Muscle layer of duodenum (tissue), 2 donors: ENCODE results near the gene IMPG1.

Experiments
- H3K27ac ChIP-seq: one replicate; pipeline ENCODE4 v1.7.0; 2013; ENCODE audit warnings: mild to moderate bottlenecking, low read length
- H3K27me3 ChIP-seq: one replicate; pipeline ENCODE4 v1.7.0; 2013; ENCODE audit warnings: low read depth, mild to moderate bottlenecking, control low read depth, low read length
- H3K36me3 ChIP-seq, 2 donors: one replicate each; pipeline ENCODE4 v1.7.0; 2013; ENCODE audit warnings: low read length in 2 of 2, control low read depth in 1 of 2, mild to moderate bottlenecking in 1 of 2; ENCODE audit not compliant: insufficient read depth in 2 of 2, control insufficient read depth in 1 of 2
- H3K4me1 ChIP-seq, 2 donors: one replicate each; pipeline ENCODE4 v1.7.0; 2013; ENCODE audit warnings: low read length in 2 of 2, mild to moderate bottlenecking in 2 of 2, control low read depth in 1 of 2, moderate library complexity in 1 of 2; ENCODE audit not compliant: insufficient read depth in 2 of 2, control insufficient read depth in 1 of 2
- H3K4me3 ChIP-seq, 2 donors: one replicate each; pipeline ENCODE4 v1.7.0; 2013; ENCODE audit warnings: low read length in 2 of 2, low read depth in 1 of 2, mild to moderate bottlenecking in 1 of 2
- H3K9me3 ChIP-seq, 2 donors: one replicate each; pipeline ENCODE4 v1.7.0; 2013; ENCODE audit warnings: low read length in 2 of 2, control low read depth in 1 of 2, mild to moderate bottlenecking in 1 of 2; ENCODE audit not compliant: control insufficient read depth in 1 of 2
- donor health status: healthy.

Gene IMPG1

GRCh38 chr6:75946146-75946831 lies 126.2 kb downstream of the IMPG1 start:
- H3K27me3 ChIP-seq = no peaks in the 10 kb centered on the region

GRCh38 chr6:75943381-75943780 lies 129.1 kb downstream of the IMPG1 start:
- H3K4me1 ChIP-seq = no peaks in the 10 kb centered on the region
- no peaks in the 10 kb centered on the region for H3K36me3 ChIP-seq

More at GRCh38 chr6:75946146-75946831, 126.2 kb downstream of the IMPG1 start:
- no peak overlapping the region for H3K27ac ChIP-seq
- H3K4me3 ChIP-seq = no peak overlapping the region
- H3K4me1 ChIP-seq = no peaks in the 10 kb centered on the region
- no peaks in the 10 kb centered on the region for H3K9me3 ChIP-seq
- no peaks in the 10 kb centered on the region for H3K36me3 ChIP-seq

GRCh38 chr6:75941509-75941908 lies 131.0 kb downstream of the IMPG1 start:
- Histone ChIP-seq H3K9me3 (no peaks in the 10 kb centered on the region), H3K4me1 (no peaks in the 10 kb centered on the region), H3K27me3 (no peaks in the 10 kb centered on the region), H3K4me3 (no peak overlapping the region), H3K36me3 (no peaks in the 10 kb centered on the region), H3K27ac (no peak overlapping the region)

More at GRCh38 chr6:75943381-75943780, 129.1 kb downstream of the IMPG1 start:
- Histone ChIP-seq H3K27ac (no peak overlapping the region), H3K4me3 (no peak overlapping the region), H3K27me3 (no peaks in the 10 kb centered on the region), H3K9me3 (no peaks in the 10 kb centered on the region)

- no peaks in the 10 kb centered on the region for H3K27me3 ChIP-seq
- H3K4me1 ChIP-seq = no peaks in the 10 kb centered on the region
- H3K36me3 ChIP-seq = no peaks in the 10 kb centered on the region
- H3K27ac ChIP-seq = no peak overlapping the region
- no peak overlapping the region for H3K4me3 ChIP-seq
- no peaks in the 10 kb centered on the region for H3K9me3 ChIP-seq
Observed at GRCh38 chr6:75940564-75940963, 131.9 kb downstream of the IMPG1 start.

GRCh38 chr6:75937846-75938245 lies 134.6 kb downstream of the IMPG1 start:
- Histone ChIP-seq H3K36me3 (no peaks in the 10 kb centered on the region), H3K4me1 (peaks cover 0 to 4% of the 10 kb centered on the region in 2 donors), H3K9me3 (no peaks in the 10 kb centered on the region), H3K27ac (no peak overlapping the region), H3K4me3 (no peak overlapping the region), H3K27me3 (peaks cover 4% of the 10 kb centered on the region)

- Histone ChIP-seq H3K9me3 (no peaks in the 10 kb centered on the region), H3K4me1 (peaks cover 0 to 4% of the 10 kb centered on the region in 2 donors), H3K27me3 (peaks cover 4% of the 10 kb centered on the region), H3K36me3 (no peaks in the 10 kb centered on the region), H3K27ac (no peak overlapping the region), H3K4me3 (no peak overlapping the region)
Observed at GRCh38 chr6:75936682-75937081, 135.8 kb downstream of the IMPG1 start.

GRCh38 chr6:75935473-75935793 lies 137.0 kb downstream of the IMPG1 start:
- no peaks in the 10 kb centered on the region for H3K36me3 ChIP-seq
- H3K27ac ChIP-seq = no peak overlapping the region
- peak overlapping the region; percentile 58 to 65 for H3K4me3 ChIP-seq
- peaks cover 0 to 4% of the 10 kb centered on the region in 2 donors for H3K4me1 ChIP-seq
- H3K27me3 ChIP-seq = peaks cover 4% of the 10 kb centered on the region
- H3K9me3 ChIP-seq = no peaks in the 10 kb centered on the region

- Histone ChIP-seq H3K4me1 (peaks cover 0 to 4% of the 10 kb centered on the region in 2 donors), H3K9me3 (no peaks in the 10 kb centered on the region), H3K36me3 (no peaks in the 10 kb centered on the region), H3K27ac (no peak overlapping the region), H3K4me3 (peak overlapping the region; percentile 58 to 65), H3K27me3 (peaks cover 4% of the 10 kb centered on the region)
Observed at GRCh38 chr6:75934643-75935472, 137.6 kb downstream of the IMPG1 start.

- Histone ChIP-seq H3K36me3 (no peaks in the 10 kb centered on the region), H3K27ac (no peak overlapping the region), H3K4me3 (no peak overlapping the region), H3K9me3 (no peaks in the 10 kb centered on the region), H3K4me1 (peaks cover 0 to 4% of the 10 kb centered on the region in 2 donors), H3K27me3 (peaks cover 4% of the 10 kb centered on the region)
Observed at GRCh38 chr6:75933387-75933975, 139.0 kb downstream of the IMPG1 start.

GRCh38 chr6:75932067-75932466 lies 140.4 kb downstream of the IMPG1 start:
- H3K36me3 ChIP-seq = no peaks in the 10 kb centered on the region
- no peak overlapping the region for H3K4me3 ChIP-seq
- no peaks in the 10 kb centered on the region for H3K9me3 ChIP-seq
- peaks cover 0 to 4% of the 10 kb centered on the region in 2 donors for H3K4me1 ChIP-seq
- no peak overlapping the region for H3K27ac ChIP-seq
- peaks cover 4% of the 10 kb centered on the region for H3K27me3 ChIP-seq

GRCh38 chr6:75931011-75931680 lies 141.3 kb downstream of the IMPG1 start:
- no peaks in the 10 kb centered on the region for H3K9me3 ChIP-seq
- no peak overlapping the region for H3K27ac ChIP-seq
- peaks cover 0 to 4% of the 10 kb centered on the region in 2 donors for H3K4me1 ChIP-seq
- H3K4me3 ChIP-seq = no peak overlapping the region
- H3K36me3 ChIP-seq = no peaks in the 10 kb centered on the region
- peaks cover 4% of the 10 kb centered on the region for H3K27me3 ChIP-seq
